Measurements from ENCODE around the gene SNTA1.

DNA sequence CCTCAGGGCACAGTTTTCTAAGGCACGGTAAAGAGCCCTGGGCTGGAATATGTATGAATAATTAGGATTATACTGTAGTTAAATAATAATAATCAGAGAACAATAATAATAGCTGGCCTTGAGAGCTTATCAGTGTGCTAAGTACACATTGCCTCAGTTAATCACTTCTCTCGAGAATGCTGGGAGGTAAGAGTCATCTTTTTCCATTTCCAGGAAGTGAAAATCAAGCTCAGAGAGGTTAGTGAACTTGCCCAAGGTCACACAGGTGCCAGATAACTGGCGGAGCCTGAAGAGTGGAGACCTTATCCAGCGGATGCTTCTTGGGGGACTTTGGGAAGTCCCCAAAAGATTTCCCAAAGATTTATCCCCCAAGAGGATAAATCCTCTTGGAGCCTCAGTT, 26.9 kb upstream of the SNTA1 start:
- no peak for TF ChIP-seq GABPA (tag; conservative IDR thresholded peaks at IDR 0.05; ENCODE audit: low read depth)
- no peak for TF ChIP-seq CTCF (IDR thresholded peaks at IDR 0.05 in 2 of 3, conservative IDR thresholded peaks at IDR 0.05 in 1 of 3; ENCODE audit: insufficient read depth in 2 of 3, low read depth in 1 of 3, low read length in 3 of 3)
- no peak for TF ChIP-seq THAP7 (CRISPR knock-in tag; IDR thresholded peaks at IDR 0.05)
- TF ChIP-seq EP300 (IDR thresholded peaks at IDR 0.05; ENCODE audit: low read length) = no peak
- TF ChIP-seq SP1 (CRISPR knock-in tag; IDR thresholded peaks at IDR 0.05) = no peak
- TF ChIP-seq EZH2 (IDR thresholded peaks at IDR 0.05; ENCODE audit: borderline replicate concordance, low read depth, low read length) = no peak
- TF ChIP-seq GTF2F1 (IDR thresholded peaks at IDR 0.05; ENCODE audit: low read depth, low read length) = no peak
- TF ChIP-seq U2AF1 (optimal IDR thresholded peaks at IDR 0.05; ENCODE audit: low read depth, low read length) = no peak
- TF ChIP-seq MTA2 (IDR thresholded peaks at IDR 0.05; ENCODE audit: low read depth) = no peak
- TF ChIP-seq, protein P1, sequence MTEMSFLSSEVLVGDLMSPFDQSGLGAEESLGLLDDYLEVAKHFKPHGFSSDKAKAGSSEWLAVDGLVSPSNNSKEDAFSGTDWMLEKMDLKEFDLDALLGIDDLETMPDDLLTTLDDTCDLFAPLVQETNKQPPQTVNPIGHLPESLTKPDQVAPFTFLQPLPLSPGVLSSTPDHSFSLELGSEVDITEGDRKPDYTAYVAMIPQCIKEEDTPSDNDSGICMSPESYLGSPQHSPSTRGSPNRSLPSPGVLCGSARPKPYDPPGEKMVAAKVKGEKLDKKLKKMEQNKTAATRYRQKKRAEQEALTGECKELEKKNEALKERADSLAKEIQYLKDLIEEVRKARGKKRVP (CRISPR knock-in tag; IDR thresholded peaks at IDR 0.05) = no peak
- TF ChIP-seq KLF16 (IDR thresholded peaks at IDR 0.05) = no peak
